Breast epithelium (tissue), 3 donors: ENCODE data around the gene ITGB5.
"Not testable (repeated sequence)": the region's sequence is repeated elsewhere in the genome, so short reads cannot be mapped to it uniquely, and the experiment has no call there.

Experiments
- CTCF ChIP-seq, 3 donors: fragments of 450-650 bp; IDR thresholded peaks; one replicate each; pipeline ENCODE4 v1.5.1; 2016 to 2017; ENCODE audit warnings: antibody characterized with exemption in 3 of 3, mild to moderate bottlenecking in 3 of 3, moderate library complexity in 3 of 3
- POLR2A ChIP-seq: fragments of 450-650 bp; IDR thresholded peaks from one replicate; pipeline ENCODE4 v1.6.1; 2016; ENCODE audit warnings: antibody characterized with exemption, mild to moderate bottlenecking, moderate library complexity
- POLR2AphosphoS5 ChIP-seq, 3 donors: sonication (generic); formaldehyde crosslinking; IDR thresholded peaks; one replicate each; pipeline ENCODE4 v1.6.1; 2017; ENCODE audit warnings: antibody characterized with exemption in 3 of 3

- TF ChIP-seq CTCF (IDR thresholded peaks at IDR 0.05); POLR2A; POLR2AphosphoS5 (IDR thresholded peaks at IDR 0.05): not testable (repeated sequence)
These were observed 98.1 kb downstream of the ITGB5 start for GRCh38 chr3:124789103-124789502.
